NCI-H446 treated with DMSO at 0.1 percent for 48 hours (cell line): ENCODE measurements around the gene COL4A2.
"Not testable (repeated sequence)": the region's sequence is repeated elsewhere in the genome, so short reads cannot be mapped to it uniquely, and the experiment has no call there.

Experiments used
- DNase-seq: peaks from one replicate; lab custom pipeline; 2025; lab: John Stamatoyannopoulos, UW

COL4A2 gene

DNA sequence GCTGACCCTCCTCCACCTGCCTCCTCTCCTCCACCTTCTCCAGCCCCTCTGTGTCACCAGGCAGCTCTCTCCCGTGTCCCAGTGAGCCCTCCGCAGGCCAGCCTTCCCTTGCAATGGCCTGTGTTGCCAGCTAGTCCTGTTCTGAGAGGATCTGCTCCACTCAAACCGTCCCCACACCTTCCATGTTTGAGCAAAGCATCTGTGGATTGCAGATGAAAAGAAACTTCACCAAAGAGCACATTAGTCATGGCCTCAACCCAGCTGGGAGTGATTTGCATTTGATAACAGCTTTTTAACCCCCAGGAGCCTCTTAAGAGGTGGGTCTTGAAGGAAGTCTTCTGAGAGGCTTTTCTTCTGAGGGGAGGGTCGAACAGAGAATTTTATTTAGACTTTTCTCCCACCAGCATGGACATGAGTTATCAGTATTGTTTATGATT lies 72.8 kb downstream of the COL4A2 start:
- DNase-seq = no peak

DNA sequence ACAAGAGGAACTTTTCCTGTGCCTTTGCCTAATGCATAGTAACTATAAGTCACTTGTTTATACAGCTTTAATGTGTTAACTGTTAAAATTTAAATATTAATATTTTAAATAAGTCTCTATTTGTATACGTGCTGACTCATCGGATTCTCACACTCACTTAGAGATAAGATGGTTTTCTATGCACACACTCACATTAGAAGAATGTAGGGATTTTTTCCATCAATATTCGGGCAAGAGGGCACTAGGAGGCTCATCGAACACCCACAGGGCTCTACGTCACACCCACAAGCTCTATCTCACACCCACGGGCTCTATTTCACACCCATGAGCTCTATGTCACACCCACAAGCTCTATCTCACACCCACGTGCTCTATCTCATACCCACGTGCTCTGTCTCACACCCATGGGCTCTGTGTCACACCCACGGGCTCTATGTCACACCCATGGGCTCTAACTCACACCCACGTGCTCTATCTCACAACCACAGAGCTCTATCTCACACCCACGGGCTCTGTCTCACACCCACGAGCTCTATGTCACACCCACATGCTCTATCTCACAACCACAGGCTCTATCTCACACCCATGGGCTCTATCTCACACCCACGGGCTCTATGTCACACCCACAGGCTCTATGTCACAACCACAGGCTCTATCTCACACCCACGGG lies 73.4 kb downstream of the COL4A2 start:
- DNase-seq = no peak

DNA sequence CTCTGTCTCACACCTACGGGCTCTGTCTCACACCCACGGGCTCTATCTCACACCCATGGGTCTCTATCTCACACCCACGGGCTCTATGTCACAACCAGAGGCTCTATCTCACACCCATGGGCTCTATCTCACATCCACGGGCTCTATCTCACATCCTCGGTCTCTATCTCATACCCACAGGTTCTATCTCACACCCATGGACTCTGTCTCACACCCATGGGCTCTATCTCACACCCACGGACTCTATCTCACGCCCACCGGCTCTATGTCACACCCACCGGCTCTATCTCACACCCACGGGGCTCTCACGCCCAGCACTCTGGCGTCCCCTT lies 73.9 kb downstream of the COL4A2 start:
- DNase-seq = no peak

DNA sequence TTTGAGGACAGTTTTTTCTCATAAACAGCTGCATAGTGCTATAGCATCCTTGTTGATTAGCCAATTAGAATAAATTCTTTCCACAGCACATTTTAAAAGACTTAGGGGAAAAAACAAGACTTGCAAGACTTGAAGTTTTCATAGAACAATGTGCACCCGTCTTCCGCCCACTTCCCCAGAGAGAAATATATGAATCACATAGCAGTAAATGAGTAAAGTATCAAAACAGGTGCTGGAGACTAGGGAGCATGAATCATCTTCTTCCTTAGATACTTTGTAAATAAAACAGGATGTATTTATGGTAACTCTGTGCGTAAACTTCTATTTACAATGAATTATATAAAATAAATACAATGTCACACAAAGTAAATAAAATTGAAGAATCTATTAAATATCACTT lies 75.1 kb downstream of the COL4A2 start:
- no peak for DNase-seq

DNA sequence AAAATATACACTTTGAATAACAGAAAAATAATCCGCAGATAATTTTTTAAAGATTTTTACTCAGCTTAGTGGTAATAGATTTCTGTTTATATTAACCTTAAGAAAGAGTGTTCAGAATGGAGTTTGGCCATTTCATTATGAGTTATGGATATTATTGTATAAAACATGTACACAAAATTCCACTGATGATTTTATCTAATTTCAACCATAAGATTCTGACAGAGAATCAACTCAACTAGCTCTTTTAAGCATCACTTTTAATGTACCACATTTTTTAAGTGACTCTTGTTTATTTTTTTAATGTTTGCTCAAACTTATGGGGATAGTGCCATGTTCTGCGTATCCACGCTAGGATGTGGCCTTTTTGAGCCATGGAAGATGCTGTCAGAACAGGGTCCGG lies 75.7 kb downstream of the COL4A2 start:
- DNase-seq = no peak

DNA sequence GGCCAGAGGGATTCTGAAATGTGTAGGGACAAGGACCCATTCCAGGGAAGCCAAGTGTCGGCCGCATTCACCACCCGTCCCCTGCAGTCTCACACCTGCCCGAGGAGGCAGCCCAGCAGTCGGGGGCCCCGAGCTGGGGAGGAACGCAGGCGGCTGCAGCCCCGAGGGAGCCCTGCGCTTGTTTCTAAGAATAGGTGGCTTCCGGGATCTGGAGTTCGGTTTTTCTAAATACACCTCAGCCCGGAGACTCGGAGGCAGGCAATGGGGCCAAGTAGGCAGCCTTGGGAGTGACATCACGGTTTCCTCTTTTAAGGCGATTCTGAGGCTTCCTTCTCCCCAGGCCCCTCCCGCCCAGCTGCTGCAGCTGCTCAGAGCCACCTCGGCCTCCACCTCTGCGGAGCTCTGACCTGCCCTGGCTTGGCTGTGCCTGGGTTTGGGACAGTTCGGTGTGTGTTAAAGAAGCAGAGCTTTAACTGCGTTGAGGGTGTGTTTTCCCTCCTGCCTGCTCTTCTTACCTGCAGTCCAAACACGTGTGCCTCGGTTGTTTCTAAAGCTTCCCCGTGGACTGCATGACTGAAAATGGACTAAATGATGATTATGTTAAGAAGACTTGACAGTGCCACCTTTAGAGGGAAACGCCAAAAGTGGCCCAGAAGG lies 80.5 kb downstream of the COL4A2 start:
- no peak for DNase-seq

DNA sequence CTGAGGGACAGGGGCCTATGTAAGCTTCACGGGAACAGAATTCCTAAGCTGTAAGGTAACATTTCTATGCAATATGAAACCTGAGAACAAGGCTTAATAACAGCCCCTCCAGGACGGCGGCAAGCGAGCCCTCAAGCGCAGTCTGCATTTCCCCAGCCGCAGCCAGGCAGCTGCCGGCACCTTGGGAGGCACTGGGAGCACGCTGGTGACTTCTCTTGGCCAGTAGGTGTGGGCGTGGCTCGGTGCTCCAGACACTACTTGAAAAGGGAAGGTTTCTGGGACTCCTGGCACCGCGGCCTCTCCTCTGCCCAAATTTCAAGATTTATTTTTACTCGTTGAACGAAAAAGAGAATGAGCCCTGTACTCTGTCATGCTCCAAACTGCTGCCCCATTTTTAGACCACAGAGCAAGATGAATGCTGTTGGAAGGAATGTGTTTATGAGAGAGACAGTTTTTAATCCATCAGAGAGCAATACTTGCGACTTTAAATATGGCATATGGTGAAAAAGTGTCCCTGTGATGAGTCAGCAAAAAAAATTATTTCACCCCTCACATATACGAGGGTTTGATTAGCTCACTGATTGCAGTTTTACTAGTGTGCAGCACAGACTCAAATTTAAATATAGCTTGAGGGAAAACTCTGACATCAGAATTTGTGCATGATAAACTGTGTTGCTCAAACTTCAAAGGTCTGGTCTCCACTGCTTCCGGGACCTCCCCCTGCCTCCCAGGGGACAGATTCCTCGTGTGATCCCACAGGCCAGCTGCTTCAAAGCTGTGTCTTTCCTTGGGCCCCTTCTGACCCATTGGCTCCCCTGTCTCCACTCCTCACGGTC lies 81.2 kb downstream of the COL4A2 start:
- DNase-seq = no peak

DNA sequence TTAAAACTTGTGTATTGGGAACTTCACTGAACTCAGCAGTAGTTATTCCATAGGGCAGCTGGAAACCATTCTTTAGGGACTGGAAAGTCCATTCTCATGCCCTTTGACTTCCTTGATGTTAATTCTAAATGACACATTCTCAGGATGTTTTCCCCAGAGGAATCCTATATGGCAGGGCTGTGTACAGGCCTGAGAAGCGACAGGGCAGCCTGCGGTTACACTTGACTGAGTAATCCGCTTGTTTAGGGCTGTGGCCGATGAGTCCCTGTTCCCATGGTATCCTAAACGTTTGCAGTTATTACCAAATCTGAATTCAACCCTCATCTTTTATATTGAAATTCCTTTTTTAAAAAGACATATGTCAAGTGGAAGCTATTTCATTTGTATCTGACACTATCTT lies 83.5 kb downstream of the COL4A2 start:
- DNase-seq = no peak

DNA sequence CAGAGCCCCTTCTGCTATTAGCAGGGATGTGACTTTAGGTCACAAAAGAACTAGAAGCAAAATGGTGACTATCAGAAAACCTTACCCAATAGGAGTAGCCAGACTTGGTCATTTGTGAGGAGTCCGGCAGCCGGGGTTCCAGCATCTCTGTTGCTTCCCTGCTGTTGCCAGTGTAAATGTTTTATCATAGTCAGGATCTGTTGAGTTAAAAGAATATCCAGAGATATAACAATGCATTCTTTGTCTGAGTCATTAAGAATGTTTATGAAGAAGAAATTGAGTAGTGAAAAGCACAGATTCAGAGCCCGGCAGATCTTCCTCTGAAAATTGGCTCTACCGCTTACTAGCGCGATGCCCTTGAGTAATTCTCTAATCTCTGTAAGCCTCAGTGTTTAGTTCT lies 84.2 kb downstream of the COL4A2 start:
- DNase-seq = no peak

DNA sequence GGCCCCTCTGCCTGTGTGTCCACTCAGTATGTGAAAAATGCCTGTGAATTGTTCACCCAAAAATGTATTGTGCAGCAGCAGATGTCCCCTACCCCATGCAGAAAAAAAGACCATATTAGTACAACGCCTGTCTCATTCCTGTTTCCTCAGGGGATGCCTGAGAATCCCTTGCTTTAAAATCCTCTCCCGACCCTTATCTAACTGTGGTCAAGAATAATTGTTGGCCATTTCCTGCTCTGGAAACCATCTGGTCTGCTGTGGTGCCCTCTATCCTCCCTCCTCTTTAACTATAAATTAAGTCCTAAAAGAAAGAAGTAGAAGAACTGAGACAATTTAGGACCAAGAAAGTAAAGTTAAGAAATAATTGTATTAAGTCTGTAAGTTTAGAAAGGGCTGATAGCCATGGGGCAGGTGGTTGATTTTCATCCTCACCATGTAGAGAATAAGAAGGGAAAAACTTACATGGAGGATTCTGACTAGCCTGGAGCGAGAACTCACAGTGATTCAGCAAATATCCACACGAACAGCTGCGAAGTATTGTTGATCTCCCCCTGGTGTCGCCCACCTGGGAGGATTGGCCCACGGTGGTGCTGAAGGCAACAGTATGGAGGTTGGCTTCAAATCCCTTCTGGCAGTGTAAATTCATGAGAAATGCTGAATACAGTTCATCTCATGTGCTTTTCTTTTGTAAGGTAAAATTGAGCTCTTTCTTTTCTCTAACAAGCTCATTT lies 85.6 kb downstream of the COL4A2 start:
- DNase-seq = no peak

DNA sequence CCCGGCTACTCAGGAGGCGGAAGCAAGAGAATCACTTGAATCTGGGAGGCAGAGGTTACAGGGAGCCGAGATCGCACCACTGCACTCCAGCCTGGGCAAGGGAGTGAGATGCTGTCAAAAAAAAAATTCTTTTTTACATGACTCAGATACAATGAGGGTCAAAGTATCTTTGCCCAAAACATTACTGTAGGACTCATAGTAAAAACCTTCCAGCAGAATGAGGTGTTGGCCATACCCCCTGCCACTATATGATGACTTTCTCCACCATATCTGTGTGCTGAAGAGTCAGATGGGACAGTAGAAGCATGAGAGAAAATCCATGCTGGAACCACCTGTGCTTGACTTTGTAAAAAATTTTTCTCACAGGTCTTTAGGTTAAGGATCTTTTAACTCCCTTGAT lies 86.7 kb downstream of the COL4A2 start:
- no peak for DNase-seq

DNA sequence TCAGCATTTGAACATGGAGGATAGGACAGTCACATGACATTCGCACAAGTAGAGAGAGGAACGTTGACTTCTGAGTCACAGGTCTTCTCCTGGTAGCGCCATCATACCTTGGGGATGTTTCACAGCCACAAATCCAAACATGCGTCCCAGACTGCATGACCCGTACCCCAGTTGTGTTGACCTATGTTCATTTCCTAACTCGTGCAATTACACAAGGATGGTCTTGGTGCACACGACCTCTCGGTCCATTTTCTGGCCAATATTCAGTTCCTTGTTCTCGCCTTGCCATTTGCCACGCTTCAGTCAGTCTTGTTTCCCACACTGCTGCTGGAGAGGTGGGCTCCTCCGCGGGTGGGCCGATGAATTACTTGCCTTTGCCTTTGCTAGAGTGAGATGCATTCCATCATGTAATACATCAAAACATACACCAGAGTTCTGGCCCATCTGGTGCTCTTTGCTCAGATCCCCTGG lies 87.3 kb downstream of the COL4A2 start:
- DNase-seq = no peak

DNA sequence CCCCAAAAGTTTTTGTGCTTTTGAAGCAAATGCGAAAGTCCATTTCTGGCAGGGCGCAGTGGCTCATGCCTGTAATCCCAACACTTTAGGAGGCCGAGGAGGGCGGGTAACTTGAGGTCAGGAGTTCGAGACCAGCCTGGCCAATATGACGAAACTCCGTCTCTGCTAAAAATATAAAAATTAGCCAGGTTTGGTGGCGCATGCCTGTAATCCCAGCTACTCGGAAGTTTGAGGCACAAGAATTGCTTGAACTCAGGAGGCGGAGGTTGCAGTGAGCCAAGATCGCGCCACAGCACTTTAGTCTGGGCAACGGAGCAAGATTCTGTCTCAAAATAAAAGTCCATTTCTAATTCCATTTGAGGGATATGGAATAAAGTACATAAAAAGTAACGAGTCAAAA lies 88.5 kb downstream of the COL4A2 start:
- not testable (repeated sequence) for DNase-seq

DNA sequence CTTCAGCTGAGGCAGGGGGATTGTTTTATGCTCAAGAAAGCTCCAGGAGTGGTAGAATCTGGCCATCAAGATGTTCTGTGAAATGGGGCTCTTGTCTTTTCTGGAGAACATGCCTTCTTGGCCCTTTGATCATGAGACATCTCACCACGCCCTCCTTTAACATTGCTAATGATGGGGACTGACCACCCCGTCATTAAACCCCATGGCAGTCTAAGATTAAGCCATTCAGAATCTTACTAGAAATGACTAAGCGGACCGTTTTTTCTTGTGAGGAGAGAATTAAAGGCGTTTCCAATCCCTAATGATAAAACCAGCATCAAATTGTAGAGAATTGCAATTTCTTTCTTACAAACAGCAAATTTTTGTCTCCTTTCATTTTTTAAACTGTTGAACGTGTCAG lies 89.4 kb downstream of the COL4A2 start:
- DNase-seq = no peak

DNA sequence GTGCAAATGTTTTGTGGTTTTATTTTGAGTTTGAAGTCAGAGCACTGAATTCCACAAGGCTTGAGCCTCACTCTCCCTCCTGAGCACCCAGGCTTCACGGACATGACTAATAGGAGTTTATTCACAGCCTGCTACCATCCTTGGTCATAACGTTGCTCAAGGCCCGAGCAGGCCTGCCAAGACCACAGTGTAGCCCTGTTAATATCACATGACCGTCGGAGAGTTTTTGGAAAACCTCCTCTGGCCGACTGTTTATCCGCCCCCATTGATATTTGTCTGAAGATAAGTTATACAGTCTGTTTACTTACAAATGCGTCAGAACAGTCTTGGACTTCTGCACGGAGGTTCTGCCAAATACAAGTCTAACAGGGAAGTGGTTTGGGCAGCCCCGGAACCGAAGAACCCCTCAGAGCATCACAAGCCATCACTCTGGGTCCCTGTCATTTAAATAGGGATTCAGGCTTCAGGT lies 89.9 kb downstream of the COL4A2 start:
- DNase-seq = no peak

DNA sequence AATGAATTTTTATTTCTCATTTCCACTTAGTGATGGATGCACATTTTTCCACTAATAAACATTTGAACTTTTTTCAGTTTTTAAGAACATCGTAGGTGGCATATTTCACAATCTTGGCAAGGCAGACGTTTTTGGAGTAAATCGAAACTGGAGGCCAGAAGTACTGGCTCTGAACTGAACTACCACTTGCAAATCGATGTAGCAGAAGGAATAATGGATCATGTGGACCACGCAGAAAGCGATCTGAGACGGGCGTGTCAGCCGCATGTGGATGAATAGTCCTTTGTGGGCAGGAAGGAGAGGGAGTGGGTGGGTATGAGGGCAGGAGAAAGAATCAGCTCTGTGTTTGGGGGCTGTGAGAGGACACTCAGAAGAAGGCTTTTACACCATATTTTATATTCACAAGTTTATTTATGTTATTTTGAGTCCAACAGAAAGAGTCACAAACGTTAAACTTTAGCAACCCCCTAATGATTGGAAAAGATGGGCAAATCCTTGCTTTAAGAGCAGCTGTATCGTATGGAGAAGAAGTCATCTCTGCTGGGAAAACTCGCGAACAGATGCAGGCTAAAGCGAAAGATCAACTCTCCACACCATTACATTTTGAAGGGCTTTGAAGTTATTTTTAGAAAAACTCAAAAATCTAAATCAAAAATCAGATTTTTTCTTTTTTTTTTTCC lies 90.5 kb downstream of the COL4A2 start:
- no peak for DNase-seq

DNA sequence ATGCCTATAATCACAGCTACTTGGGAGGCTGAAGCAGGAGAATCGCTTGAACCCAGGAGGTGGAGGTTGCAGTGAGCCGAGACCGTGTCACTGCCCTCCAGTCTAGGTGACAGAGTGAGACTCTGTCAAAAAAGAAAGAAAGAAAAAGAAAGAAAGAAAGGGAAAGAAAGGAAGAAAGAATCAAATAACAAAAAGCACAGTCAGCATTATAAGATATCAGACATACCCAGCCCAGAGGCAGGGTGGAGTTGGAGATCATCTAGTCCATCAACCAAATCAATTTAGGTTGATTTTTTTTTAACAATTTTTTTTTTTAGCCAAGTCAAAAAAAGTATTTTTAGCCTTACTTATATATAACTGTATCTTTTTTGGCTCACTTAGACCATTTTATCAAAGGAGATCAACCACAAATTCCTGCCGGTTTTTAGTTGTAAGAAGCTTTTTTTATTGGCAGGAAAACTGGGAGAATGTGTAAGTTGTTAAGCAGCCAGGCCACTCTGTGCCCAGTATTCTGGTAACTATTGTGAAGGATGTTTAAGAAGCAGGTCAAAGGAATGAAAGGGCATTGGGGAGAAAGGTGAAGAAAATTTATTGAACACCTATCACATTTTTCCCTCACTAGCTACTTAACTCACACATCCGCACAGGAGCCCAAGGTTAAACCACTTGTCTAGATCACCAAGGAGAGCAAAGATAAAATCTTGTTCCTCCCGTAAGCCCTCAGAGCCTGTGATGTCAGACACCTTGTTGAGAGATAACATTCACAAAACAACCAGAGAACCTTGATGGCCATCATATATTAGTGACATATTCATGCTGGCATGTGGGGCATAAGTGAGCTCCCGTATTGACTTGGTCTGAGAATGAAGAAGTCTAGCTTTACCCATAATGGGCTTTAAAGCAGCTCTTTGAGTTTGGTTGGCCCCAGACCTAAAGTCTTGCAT lies 91.8 kb downstream of the COL4A2 start:
- no peak for DNase-seq

DNA sequence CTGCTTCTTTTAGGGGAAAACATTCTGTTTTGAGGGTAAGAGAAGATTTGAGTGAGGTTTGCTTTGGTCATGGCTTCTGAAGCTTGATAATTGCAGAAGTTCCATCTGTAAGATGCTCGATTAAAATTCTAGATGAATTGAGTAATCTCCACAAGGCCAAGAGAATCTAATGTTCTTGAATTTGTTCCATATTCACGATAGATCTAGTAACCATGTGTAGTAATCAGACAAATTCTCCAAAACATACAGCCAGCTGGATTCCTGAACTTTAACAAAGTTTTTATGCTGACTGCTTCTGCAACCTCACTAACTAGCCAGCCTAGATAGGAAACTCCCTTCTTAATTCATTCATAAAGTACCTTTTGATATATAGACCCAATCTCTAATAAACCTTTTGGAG lies 92.7 kb downstream of the COL4A2 start:
- DNase-seq = no peak

DNA sequence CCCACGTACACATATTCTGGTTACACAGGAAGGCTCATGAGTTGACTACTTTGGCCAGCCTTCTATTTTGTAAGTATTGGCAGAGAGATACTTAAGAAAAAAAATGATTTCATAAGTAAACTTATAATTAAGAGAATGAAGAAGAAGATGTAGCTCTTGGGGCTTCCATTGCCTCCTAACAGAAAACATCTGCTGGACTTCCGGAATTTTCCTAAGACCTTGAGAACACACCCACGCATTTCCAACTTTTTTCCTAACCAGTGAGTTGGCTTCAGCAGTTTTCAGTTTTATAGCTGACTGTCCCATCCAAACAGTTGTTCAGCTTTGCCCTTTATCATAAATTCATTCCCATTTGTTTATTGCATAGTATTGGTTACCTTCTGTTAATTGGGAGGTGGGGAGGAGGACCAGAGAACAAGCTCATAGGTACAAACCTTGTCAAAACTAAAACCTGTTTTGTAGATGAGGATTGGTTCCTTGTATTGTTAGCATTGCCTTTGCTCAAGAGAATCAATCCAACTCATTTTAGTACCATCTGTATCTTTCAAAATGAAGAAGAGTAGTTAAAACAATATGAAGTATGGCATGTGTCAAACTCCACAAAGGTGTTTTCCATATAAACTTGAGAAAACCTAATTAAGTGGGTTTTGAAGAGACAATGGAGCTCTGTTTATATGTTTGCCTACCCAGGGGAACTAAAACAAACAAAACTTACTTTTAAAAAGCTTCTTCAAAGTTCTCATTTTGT lies 93.9 kb downstream of the COL4A2 start:
- no peak for DNase-seq
